ENCODE measurements around the gene TNP2.

The TNP2 gene

DNA sequence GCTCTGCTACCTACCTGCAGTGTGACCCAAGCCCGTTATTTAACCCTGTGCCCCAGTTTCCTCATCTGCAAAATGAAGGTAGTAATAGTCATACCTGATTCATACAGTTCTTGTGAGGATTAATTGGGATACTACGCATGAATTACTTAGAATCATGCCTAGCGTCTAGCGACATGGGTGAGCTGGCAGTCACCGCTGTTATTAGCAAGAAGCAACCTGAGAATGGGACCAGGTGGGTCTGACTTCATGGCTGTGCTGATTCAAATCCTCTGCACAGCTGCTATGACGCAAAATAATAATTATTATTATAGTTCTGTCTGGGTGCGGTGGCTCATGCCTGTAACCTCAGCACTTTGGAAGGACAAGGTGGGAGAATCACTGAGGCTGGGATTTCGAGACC is 21.0 kb downstream of the TNP2 start:
- no peaks in the 10 kb centered on the region for H3K9me2 ChIP-seq (replicated peaks; ENCODE audit: control insufficient read depth, low read length)
- no peaks in the 10 kb centered on the region for H3K9me3 ChIP-seq (ENCODE audit: control insufficient read depth, insufficient read depth, low read length)
- H3K4me3 ChIP-seq (ENCODE audit: low read length): no peak overlapping the region
- no peak for TF ChIP-seq EZH2phosphoT487 (IDR thresholded peaks at IDR 0.05; ENCODE audit: borderline replicate concordance, low read length)
- TF ChIP-seq, protein P1, sequence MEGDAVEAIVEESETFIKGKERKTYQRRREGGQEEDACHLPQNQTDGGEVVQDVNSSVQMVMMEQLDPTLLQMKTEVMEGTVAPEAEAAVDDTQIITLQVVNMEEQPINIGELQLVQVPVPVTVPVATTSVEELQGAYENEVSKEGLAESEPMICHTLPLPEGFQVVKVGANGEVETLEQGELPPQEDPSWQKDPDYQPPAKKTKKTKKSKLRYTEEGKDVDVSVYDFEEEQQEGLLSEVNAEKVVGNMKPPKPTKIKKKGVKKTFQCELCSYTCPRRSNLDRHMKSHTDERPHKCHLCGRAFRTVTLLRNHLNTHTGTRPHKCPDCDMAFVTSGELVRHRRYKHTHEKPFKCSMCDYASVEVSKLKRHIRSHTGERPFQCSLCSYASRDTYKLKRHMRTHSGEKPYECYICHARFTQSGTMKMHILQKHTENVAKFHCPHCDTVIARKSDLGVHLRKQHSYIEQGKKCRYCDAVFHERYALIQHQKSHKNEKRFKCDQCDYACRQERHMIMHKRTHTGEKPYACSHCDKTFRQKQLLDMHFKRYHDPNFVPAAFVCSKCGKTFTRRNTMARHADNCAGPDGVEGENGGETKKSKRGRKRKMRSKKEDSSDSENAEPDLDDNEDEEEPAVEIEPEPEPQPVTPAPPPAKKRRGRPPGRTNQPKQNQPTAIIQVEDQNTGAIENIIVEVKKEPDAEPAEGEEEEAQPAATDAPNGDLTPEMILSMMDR (IDR thresholded peaks at IDR 0.05; ENCODE audit: low read depth, low read length, poor library complexity, severe bottlenecking): no peak
- no peak overlapping the region for H3K4me2 ChIP-seq (ENCODE audit: low read length)
- H3K4me1 ChIP-seq (ENCODE audit: control insufficient read depth, low read length): peaks cover 23% of the 10 kb centered on the region
- H3K27ac ChIP-seq (ENCODE audit: low read depth, low read length): no peak overlapping the region
- peaks cover 9% of the 10 kb centered on the region for H3K79me2 ChIP-seq (ENCODE audit: control insufficient read depth, low read length)
- peaks cover 38% of the 10 kb centered on the region for H3K27me3 ChIP-seq (ENCODE audit: control insufficient read depth, low read length)
- H3K36me3 ChIP-seq (ENCODE audit: control insufficient read depth, low read length): peaks cover 15% of the 10 kb centered on the region
- peaks cover 4% of the 10 kb centered on the region for H4K20me1 ChIP-seq (ENCODE audit: control insufficient read depth, insufficient read depth, low read depth, low read length)
- peaks cover 17% of the 10 kb centered on the region for H3F3A ChIP-seq (ENCODE audit: control insufficient read depth, insufficient read depth)

GRCh38 chr16:11245988-11246387 is 23.1 kb downstream of the TNP2 start:
- Histone ChIP-seq H3K9me3 (ENCODE audit: control insufficient read depth, insufficient read depth, low read length) (no peaks in the 10 kb centered on the region), H3K27me3 (ENCODE audit: control insufficient read depth, low read length) (peaks cover 50% of the 10 kb centered on the region), H3K9me2 (replicated peaks; ENCODE audit: control insufficient read depth, low read length) (no peaks in the 10 kb centered on the region), H4K20me1 (ENCODE audit: control insufficient read depth, insufficient read depth, low read depth, low read length) (no peaks in the 10 kb centered on the region; the same call in none of the 2 replicates), H3K4me1 (ENCODE audit: control insufficient read depth, low read length) (peaks cover 10% of the 10 kb centered on the region), H3K4me3 (ENCODE audit: low read length) (no peak overlapping the region), H3K4me2 (ENCODE audit: low read length) (no peak overlapping the region), H3K36me3 (ENCODE audit: control insufficient read depth, low read length) (no peaks in the 10 kb centered on the region), H3F3A (ENCODE audit: control insufficient read depth, insufficient read depth) (peaks cover 3% of the 10 kb centered on the region; the same call in 1 of the 2 replicates), H3K79me2 (ENCODE audit: control insufficient read depth, low read length) (no peaks in the 10 kb centered on the region), H3K27ac (ENCODE audit: low read depth, low read length) (no peak overlapping the region)
- TF ChIP-seq, protein P1 (IDR thresholded peaks at IDR 0.05; ENCODE audit: low read depth, low read length, poor library complexity, severe bottlenecking): no peak
- no peak for TF ChIP-seq EZH2phosphoT487 (IDR thresholded peaks at IDR 0.05; ENCODE audit: borderline replicate concordance, low read length)

GRCh38 chr16:11245222-11245737 is 23.8 kb downstream of the TNP2 start:
- Histone ChIP-seq H3K9me2 (replicated peaks; ENCODE audit: control insufficient read depth, low read length) (no peaks in the 10 kb centered on the region), H3K4me2 (ENCODE audit: low read length) (no peak overlapping the region), H4K20me1 (ENCODE audit: control insufficient read depth, insufficient read depth, low read depth, low read length) (no peaks in the 10 kb centered on the region; the same call in none of the 2 replicates), H3F3A (ENCODE audit: control insufficient read depth, insufficient read depth) (no peaks in the 10 kb centered on the region), H3K4me3 (ENCODE audit: low read length) (no peak overlapping the region), H3K27ac (ENCODE audit: low read depth, low read length) (no peak overlapping the region), H3K36me3 (ENCODE audit: control insufficient read depth, low read length) (no peaks in the 10 kb centered on the region), H3K79me2 (ENCODE audit: control insufficient read depth, low read length) (no peaks in the 10 kb centered on the region), H3K4me1 (ENCODE audit: control insufficient read depth, low read length) (peaks cover 14% of the 10 kb centered on the region), H3K9me3 (ENCODE audit: control insufficient read depth, insufficient read depth, low read length) (no peaks in the 10 kb centered on the region), H3K27me3 (ENCODE audit: control insufficient read depth, low read length) (peaks cover 50% of the 10 kb centered on the region)
- TF ChIP-seq EZH2phosphoT487 (IDR thresholded peaks at IDR 0.05; ENCODE audit: borderline replicate concordance, low read length): no peak
- TF ChIP-seq, protein P1 (IDR thresholded peaks at IDR 0.05; ENCODE audit: low read depth, low read length, poor library complexity, severe bottlenecking): no peak
